ENCODE measurements around the gene MED22. TPM values are rescaled to one million over a fixed set of nuclear protein-coding genes. Genes with fewer than 3 reads are reported as not detected.
A peak's percentile ranks its signal among the peaks of the same experiment; 100 is the strongest.

MED22 gene
- total RNA-seq, 1 donor from 2014 or later: 31.7 TPM

DNA sequence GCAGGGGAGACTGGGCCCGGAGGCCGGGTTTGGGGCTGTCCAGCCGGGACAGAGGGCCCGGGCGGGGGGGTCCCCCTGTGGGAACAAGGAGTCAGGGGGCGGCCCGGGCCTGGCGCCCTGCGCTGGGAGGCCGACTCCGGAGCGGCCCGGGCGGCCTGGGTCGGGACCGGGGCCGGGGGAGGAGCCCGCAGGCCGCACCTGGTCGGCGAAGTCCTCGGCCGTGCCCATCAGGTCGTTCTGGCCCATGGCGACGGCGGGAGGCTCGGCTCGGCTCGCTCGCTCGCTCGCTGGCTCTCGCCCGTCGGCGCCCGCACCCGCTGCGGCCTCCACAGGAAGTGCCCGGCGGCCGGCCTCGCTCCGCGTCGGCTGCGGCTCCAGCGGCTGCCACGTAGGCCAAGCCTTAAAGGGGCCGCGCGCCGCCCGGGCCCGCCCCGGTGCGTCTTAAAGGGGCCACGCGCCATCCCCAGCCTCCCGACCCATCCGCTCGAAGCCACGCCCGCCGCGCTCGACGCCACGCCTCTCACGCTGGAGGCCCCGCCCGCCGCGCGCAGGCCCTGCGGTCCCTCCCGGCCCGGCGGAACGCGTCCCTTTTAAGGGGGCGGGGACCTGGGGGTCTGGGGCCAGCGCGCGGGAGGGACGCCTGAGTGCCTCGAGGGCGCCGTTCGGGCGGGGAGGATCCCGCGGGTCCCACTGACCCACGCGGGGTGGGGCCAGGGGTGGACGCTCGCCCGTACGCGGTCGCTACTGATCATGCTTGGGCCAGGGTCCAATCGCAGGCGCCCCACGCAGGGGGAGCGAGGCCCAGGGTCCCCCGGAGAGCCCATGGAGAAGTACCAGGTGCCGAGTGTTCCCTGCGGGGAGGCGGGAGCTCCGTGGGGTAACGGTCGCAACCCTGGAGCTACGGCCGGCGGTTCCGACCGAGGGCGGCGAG is 28.1 kb upstream of the MED22 start, which contains the start of the genes STKLD1 and SURF4:
Gene STKLD1, plus strand, starts transcription at position 643 of the 931 bp plus-strand sequence. Its CDS starts 108 bp downstream, at position 751.
Gene SURF4, minus strand, starts transcription at position 337 of the 931 bp plus-strand sequence. Its CDS starts 91 bp downstream, at position 246.
- peaks cover 4% of the 10 kb centered on the region for H3K4me1 ChIP-seq
- Mint-ChIP-seq H3K27me3 (ENCODE audit: insufficient read depth, low read depth) (peaks cover 4% of the 10 kb centered on the region), H3K4me1 (peaks cover 13% of the 10 kb centered on the region), H3K36me3 (peaks cover 7% of the 10 kb centered on the region), H3K27ac (peak within 1 kb of the TSS; percentile 94), H3K9me3 (no peaks in the 10 kb centered on the region), H3K4me3 (peak within 1 kb of the TSS; percentile 99)
- TF ChIP-seq EZH2 (IDR thresholded peaks at IDR 0.05): no peak
- TF ChIP-seq CTCF (IDR thresholded peaks at IDR 0.05): no peak
- no peak for TF ChIP-seq EZH2phosphoT487 (IDR thresholded peaks at IDR 0.05)
- no peaks in the 10 kb centered on the region for H3K9me3 ChIP-seq (ENCODE audit: low read depth)
- H3K9ac ChIP-seq: peak within 1 kb of the TSS; percentile 94
- H3K27me3 ChIP-seq: peaks cover 13% of the 10 kb centered on the region
- H3F3A ChIP-seq (ENCODE audit: low read depth): no peaks in the 10 kb centered on the region
- H4K20me1 ChIP-seq (ENCODE audit: low read depth): peaks cover 47% of the 10 kb centered on the region
- H2AFZ ChIP-seq (replicated peaks): peak within 1 kb of the TSS; percentile 57
- peak within 1 kb of the TSS; percentile 92 for H3K4me2 ChIP-seq
- DNase-seq (ENCODE audit: low spot score): peak; percentile 99
- H3K27ac ChIP-seq: peak within 1 kb of the TSS; percentile 91
- H3K36me3 ChIP-seq: no peaks in the 10 kb centered on the region
- H3K79me2 ChIP-seq (ENCODE audit: low read depth): peaks cover 48% of the 10 kb centered on the region
- H3K4me3 ChIP-seq: peak within 1 kb of the TSS; percentile 99

DNA sequence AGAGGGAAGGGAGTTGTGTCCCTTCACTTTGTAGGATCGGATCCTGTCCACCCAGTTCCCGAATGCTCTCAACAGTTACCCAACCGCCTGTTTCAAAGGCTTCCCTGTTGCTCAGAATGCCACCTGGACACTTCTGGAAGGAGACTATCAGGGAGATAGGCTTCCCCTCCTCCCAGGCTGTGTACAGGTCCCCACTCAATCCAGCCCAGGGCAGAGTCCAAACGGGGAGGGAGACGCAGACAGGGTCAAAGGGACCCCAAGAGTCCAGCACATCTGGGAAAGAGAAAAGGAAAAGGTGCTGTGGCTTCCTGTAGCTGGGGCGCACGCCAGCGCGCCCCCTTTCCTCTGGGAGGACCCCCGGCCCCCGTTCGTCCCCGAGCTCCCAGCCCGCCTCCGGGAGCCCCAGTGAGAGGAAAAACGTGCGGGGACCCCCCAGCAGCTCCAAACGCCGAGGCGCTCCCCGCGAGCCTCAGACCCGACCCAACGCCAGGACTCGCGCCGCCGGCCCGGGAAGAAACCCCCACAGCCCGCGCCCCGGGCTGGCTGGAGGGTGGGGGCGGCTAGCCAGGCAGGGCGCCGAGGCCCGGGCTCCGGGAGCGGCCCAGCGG is 27.3 kb upstream of the MED22 start:
- H3K36me3 Mint-ChIP-seq: peaks cover 11% of the 10 kb centered on the region
- peak; percentile 37 for TF ChIP-seq CTCF (IDR thresholded peaks at IDR 0.05)
- no peak for TF ChIP-seq EZH2phosphoT487 (IDR thresholded peaks at IDR 0.05)
- H3K27ac Mint-ChIP-seq: peak overlapping the region; percentile 94
- Histone ChIP-seq H3K9ac (peak overlapping the region; percentile 94), H3K4me2 (peak overlapping the region; percentile 92), H3F3A (ENCODE audit: low read depth) (no peaks in the 10 kb centered on the region), H3K4me3 (peak overlapping the region; percentile 99), H3K79me2 (ENCODE audit: low read depth) (peaks cover 56% of the 10 kb centered on the region), H3K4me1 (peaks cover 4% of the 10 kb centered on the region), H2AFZ (replicated peaks) (no peak overlapping the region), H4K20me1 (ENCODE audit: low read depth) (peaks cover 55% of the 10 kb centered on the region), H3K27me3 (peaks cover 13% of the 10 kb centered on the region), H3K9me3 (ENCODE audit: low read depth) (no peaks in the 10 kb centered on the region), H3K27ac (peak overlapping the region; percentile 91), H3K36me3 (no peaks in the 10 kb centered on the region)
- H3K27me3 Mint-ChIP-seq (ENCODE audit: insufficient read depth, low read depth): peaks cover 4% of the 10 kb centered on the region
- no peaks in the 10 kb centered on the region for H3K9me3 Mint-ChIP-seq
- peaks cover 15% of the 10 kb centered on the region for H3K4me1 Mint-ChIP-seq
- peak overlapping the region; percentile 99 for H3K4me3 Mint-ChIP-seq
- DNase-seq (ENCODE audit: low spot score): peak; percentile 49

DNA sequence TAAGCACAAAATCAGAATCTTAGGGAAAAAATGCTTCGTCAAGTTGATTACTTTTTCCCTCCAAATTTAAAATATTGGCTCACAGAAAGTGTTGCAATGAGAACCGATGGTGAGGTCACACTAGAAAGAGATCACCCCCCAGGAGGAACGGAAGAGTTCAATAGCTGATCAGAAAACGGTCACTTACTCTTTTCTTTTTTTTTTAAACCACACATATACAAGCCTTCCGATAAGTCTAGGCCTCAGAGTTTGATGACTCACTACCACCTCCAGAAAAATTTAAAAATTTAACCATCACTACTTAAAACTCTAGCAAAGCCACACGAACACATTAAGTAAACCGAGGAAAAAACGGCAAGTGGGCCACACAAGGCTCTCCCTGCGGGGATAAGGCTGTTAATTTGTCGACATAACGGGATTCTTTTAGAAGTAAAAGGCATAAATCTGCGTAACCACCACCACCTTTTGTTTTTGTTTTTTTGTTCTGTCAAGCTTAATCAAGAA is 26.7 kb upstream of the MED22 start:
- Histone ChIP-seq H3K79me2 (ENCODE audit: low read depth) (peaks cover 62% of the 10 kb centered on the region), H4K20me1 (ENCODE audit: low read depth) (peaks cover 60% of the 10 kb centered on the region), H3K4me2 (peak overlapping the region; percentile 92), H3K27me3 (peaks cover 13% of the 10 kb centered on the region), H3K27ac (no peak overlapping the region), H3K9me3 (ENCODE audit: low read depth) (no peaks in the 10 kb centered on the region), H3K4me1 (peaks cover 4% of the 10 kb centered on the region), H3F3A (ENCODE audit: low read depth) (no peaks in the 10 kb centered on the region), H3K36me3 (no peaks in the 10 kb centered on the region), H3K4me3 (peak overlapping the region; percentile 99), H3K9ac (peak overlapping the region; percentile 94), H2AFZ (replicated peaks) (no peak overlapping the region)
- H3K36me3 Mint-ChIP-seq: peaks cover 14% of the 10 kb centered on the region
- TF ChIP-seq EZH2 (IDR thresholded peaks at IDR 0.05) (no peak), CTCF (IDR thresholded peaks at IDR 0.05) (no peak), EZH2phosphoT487 (IDR thresholded peaks at IDR 0.05) (no peak)
- no peak for DNase-seq (ENCODE audit: low spot score)
- peak overlapping the region; percentile 94 for H3K27ac Mint-ChIP-seq
- H3K9me3 Mint-ChIP-seq: no peaks in the 10 kb centered on the region
- peak overlapping the region; percentile 99 for H3K4me3 Mint-ChIP-seq
- peaks cover 4% of the 10 kb centered on the region for H3K27me3 Mint-ChIP-seq (ENCODE audit: insufficient read depth, low read depth)
- peaks cover 18% of the 10 kb centered on the region for H3K4me1 Mint-ChIP-seq

Measured in neural progenitor cell (in vitro differentiated cells).